22Rv1 (cell line): ENCODE results near the gene TWIST2.

Experiments used
- ZFX ChIP-seq: fragments of 450-650 bp; IDR thresholded peaks from 2 replicates; pipeline ENCODE4 v1.6.1; 2017; ENCODE audit warnings: antibody characterized with exemption, borderline replicate concordance
- TF ChIP-seq, protein P1 (sequence below): fragments of 450-650 bp; IDR thresholded peaks from 2 replicates; pipeline ENCODE4 v1.5.1; 2017; ENCODE audit warnings: mild to moderate bottlenecking

DNA sequence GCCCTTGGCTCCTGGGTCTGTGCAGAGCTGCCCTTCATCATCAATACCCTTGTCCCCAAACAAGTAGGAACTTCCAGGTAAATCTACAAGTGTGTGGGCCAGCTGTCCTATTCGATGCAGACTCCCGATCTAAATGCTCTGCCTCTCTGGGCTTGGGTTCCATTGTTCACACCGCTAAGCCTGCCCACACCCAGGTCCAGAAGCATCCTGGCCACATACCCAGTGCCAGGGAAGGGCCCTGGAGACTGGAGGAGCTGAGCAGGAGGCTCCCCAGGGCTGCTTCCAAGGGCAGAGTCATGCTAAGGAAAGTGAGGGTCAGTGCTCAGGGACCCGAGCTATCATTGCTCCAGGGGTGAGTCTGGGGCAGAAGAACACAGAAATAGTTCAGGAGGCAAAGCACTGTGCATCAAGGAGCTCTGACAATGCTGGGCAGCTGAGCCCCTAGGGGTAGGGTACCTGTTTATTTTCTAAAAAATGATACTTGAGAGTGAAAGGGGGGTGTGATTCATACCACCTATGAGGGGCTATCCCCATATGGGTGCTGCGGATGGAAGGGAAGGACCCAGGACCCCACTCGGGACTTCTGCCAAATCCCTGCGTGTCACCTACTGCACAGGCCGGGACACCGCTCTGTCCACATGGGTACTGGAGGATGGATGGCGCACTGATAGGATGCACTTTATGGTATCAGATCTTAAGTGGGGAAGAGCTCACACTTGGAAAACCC, 25.8 kb upstream of the TWIST2 start:
- TF ChIP-seq, protein P1, sequence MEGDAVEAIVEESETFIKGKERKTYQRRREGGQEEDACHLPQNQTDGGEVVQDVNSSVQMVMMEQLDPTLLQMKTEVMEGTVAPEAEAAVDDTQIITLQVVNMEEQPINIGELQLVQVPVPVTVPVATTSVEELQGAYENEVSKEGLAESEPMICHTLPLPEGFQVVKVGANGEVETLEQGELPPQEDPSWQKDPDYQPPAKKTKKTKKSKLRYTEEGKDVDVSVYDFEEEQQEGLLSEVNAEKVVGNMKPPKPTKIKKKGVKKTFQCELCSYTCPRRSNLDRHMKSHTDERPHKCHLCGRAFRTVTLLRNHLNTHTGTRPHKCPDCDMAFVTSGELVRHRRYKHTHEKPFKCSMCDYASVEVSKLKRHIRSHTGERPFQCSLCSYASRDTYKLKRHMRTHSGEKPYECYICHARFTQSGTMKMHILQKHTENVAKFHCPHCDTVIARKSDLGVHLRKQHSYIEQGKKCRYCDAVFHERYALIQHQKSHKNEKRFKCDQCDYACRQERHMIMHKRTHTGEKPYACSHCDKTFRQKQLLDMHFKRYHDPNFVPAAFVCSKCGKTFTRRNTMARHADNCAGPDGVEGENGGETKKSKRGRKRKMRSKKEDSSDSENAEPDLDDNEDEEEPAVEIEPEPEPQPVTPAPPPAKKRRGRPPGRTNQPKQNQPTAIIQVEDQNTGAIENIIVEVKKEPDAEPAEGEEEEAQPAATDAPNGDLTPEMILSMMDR = no peak
- no peak for TF ChIP-seq ZFX
